IPS-15b (cell line): ENCODE results near the gene SRCAP.

Experiments
- H3K27me3 ChIP-seq: one replicate; pipeline ENCODE4 v1.6.1; 2013; ENCODE audit warnings: low read length; ENCODE audit not compliant: control insufficient read depth, insufficient read depth
- H3K36me3 ChIP-seq: one replicate; pipeline ENCODE4 v1.6.1; 2013; ENCODE audit warnings: low read length; ENCODE audit not compliant: control insufficient read depth, insufficient read depth
- H3K4me1 ChIP-seq: one replicate; pipeline ENCODE4 v1.6.1; 2013; ENCODE audit warnings: mild to moderate bottlenecking, low read length; ENCODE audit not compliant: control insufficient read depth, insufficient read depth
- H3K4me3 ChIP-seq: one replicate; pipeline ENCODE4 v1.5.1; 2013; ENCODE audit warnings: low read depth, low read length
- H3K9ac ChIP-seq: one replicate; pipeline ENCODE4 v1.6.1; 2013; ENCODE audit warnings: low read depth, mild to moderate bottlenecking, low read length
- H3K9me3 ChIP-seq: one replicate; pipeline ENCODE4 v1.6.1; 2013; ENCODE audit warnings: mild to moderate bottlenecking, low read length; ENCODE audit not compliant: control insufficient read depth, insufficient read depth

SRCAP gene

GRCh38 chr16:30758988-30759491 lies 60.1 kb downstream of the SRCAP start:
- H3K4me1 ChIP-seq = no peaks in the 10 kb centered on the region
- no peaks in the 10 kb centered on the region for H3K9me3 ChIP-seq
- H3K9ac ChIP-seq = no peak overlapping the region
- peaks cover 22% of the 10 kb centered on the region for H3K36me3 ChIP-seq
- H3K27me3 ChIP-seq = no peaks in the 10 kb centered on the region
- H3K4me3 ChIP-seq = no peak overlapping the region

GRCh38 chr16:30760001-30760559 lies 61.1 kb downstream of the SRCAP start:
- Histone ChIP-seq H3K4me3 (no peak overlapping the region), H3K9me3 (no peaks in the 10 kb centered on the region), H3K36me3 (peaks cover 32% of the 10 kb centered on the region), H3K9ac (no peak overlapping the region), H3K27me3 (no peaks in the 10 kb centered on the region), H3K4me1 (no peaks in the 10 kb centered on the region)

- Histone ChIP-seq H3K27me3 (no peaks in the 10 kb centered on the region), H3K9me3 (no peaks in the 10 kb centered on the region), H3K9ac (no peak overlapping the region), H3K4me1 (no peaks in the 10 kb centered on the region), H3K4me3 (peak overlapping the region; percentile 97), H3K36me3 (peaks cover 37% of the 10 kb centered on the region)
Observed at GRCh38 chr16:30760577-30761426, 61.8 kb downstream of the SRCAP start.

GRCh38 chr16:30761427-30761927 lies 62.5 kb downstream of the SRCAP start:
- no peaks in the 10 kb centered on the region for H3K4me1 ChIP-seq
- peaks cover 38% of the 10 kb centered on the region for H3K36me3 ChIP-seq
- no peaks in the 10 kb centered on the region for H3K27me3 ChIP-seq
- peak overlapping the region; percentile 97 for H3K4me3 ChIP-seq
- no peaks in the 10 kb centered on the region for H3K9me3 ChIP-seq
- no peak overlapping the region for H3K9ac ChIP-seq

DNA sequence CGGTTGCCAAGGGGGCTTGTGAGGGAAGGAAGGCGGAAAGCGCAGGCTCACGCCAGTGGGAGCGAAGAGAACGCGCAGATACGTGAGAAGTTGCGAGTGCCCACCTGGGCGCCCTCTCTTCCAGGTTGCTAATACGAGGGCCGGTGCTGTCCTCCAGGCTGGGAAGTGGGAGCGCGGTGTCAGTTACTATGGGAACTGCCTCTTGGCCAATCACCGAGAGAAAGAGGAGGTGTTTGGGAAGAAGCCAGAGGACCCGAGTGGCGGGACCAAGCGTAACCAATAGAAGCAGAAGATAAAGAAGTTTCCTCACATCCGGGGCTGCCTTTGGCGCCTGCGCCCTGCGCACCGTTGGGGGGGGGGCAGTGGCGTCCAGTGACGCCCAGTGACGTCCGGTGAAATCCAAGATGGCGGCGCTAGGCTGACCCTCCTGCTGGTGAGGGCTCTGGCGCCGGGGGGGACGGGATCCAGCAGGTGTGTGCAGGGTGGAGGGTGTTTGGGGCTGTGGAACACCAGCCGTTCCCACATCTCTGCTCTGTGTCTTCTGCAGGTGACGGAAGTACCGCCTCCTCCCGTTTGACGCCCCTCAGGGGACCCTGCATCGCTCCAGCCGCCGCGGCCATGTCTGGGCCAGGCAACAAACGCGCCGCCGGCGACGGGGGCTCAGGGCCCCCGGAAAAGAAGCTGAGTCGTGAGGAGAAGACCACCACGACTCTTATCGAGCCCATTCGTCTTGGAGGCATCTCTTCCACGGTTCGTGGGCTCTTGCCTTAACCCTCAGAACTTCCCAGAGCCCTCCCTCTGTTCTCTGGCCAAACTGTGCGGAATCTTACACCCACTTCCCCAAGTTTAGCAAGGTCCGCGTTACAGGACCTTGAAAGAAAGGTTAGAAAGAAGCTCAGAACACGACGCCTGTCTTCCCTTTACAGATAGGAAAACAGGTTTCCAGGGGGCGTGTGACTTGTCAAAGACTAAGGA lies 63.2 kb downstream of the SRCAP start, which contains the start of the genes CFAP119 and RNF40:
Gene CFAP119 (minus strand): TSS at position 135 of the 975 bp plus-strand sequence. CDS start 314 bp downstream, outside the sequence.
Gene RNF40 (plus strand): TSS at position 395 of the 975 bp plus-strand sequence. CDS start 224 bp downstream, at position 619.
- peak within 1 kb of the TSS; percentile 97 for H3K4me3 ChIP-seq
- no peaks in the 10 kb centered on the region for H3K4me1 ChIP-seq
- peak within 1 kb of the TSS; percentile 77 for H3K9ac ChIP-seq
- no peaks in the 10 kb centered on the region for H3K27me3 ChIP-seq
- H3K36me3 ChIP-seq = peaks cover 40% of the 10 kb centered on the region
- H3K9me3 ChIP-seq = no peaks in the 10 kb centered on the region

DNA sequence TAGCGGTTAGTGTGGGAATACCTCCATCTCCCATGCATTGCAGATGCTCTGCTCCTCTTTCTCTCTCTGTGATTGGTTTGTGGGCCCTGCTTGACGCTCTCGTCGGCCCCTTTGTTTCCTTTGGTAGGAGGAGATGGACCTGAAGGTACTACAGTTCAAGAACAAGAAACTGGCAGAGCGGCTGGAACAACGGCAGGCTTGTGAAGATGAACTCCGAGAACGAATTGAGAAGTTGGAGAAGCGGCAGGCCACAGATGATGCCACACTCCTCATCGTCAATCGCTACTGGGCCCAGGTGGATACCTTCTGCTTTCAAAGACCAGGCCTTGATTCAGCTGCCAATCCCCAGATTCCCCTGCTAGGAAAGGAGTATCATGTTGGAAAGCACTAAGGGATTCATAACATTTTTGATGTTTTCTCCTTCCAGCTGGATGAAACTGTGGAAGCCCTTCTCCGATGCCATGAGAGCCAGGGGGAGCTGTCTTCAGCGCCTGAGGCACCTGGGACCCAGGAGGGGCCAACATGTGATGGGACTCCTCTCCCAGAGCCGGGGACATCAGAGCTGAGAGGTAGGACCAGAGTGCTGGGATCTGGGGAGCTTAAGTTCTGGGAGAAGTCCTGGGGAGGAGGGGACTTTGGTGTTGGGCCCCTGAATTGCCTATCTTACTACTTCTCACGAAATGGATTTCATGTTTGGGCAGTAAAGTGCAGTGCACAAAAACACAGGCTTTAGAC lies 64.2 kb downstream of the SRCAP start:
- H3K27me3 ChIP-seq = no peaks in the 10 kb centered on the region
- no peaks in the 10 kb centered on the region for H3K9me3 ChIP-seq
- H3K4me3 ChIP-seq = peak overlapping the region; percentile 97
- no peak overlapping the region for H3K9ac ChIP-seq
- no peaks in the 10 kb centered on the region for H3K4me1 ChIP-seq
- peaks cover 44% of the 10 kb centered on the region for H3K36me3 ChIP-seq

DNA sequence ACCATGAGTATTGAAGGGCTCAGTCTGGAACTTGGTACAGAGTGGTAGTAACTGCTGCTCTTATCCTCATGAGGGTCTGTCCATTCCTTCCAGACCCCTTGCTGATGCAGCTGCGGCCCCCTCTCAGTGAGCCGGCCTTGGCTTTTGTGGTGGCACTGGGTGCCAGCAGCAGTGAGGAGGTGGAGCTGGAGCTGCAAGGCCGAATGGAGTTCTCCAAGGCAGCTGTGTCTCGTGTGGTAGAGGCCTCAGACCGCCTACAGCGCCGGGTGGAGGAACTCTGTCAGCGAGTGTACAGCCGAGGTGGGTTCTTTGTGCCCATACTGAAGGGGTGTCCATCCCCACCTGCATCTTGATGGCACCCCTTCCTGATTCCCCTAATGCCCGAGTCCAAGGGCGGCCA lies 65.1 kb downstream of the SRCAP start:
- Histone ChIP-seq H3K9ac (no peak overlapping the region), H3K27me3 (no peaks in the 10 kb centered on the region), H3K4me3 (no peak overlapping the region), H3K9me3 (no peaks in the 10 kb centered on the region), H3K36me3 (peaks cover 51% of the 10 kb centered on the region), H3K4me1 (no peaks in the 10 kb centered on the region)

GRCh38 chr16:30764816-30765465 lies 66.0 kb downstream of the SRCAP start:
- no peaks in the 10 kb centered on the region for H3K4me1 ChIP-seq
- no peak overlapping the region for H3K4me3 ChIP-seq
- no peaks in the 10 kb centered on the region for H3K27me3 ChIP-seq
- peaks cover 52% of the 10 kb centered on the region for H3K36me3 ChIP-seq
- H3K9ac ChIP-seq = no peak overlapping the region
- no peaks in the 10 kb centered on the region for H3K9me3 ChIP-seq

GRCh38 chr16:30766206-30766932 lies 67.4 kb downstream of the SRCAP start:
- Histone ChIP-seq H3K4me3 (no peak overlapping the region), H3K9me3 (no peaks in the 10 kb centered on the region), H3K9ac (no peak overlapping the region), H3K4me1 (no peaks in the 10 kb centered on the region), H3K27me3 (no peaks in the 10 kb centered on the region), H3K36me3 (peaks cover 62% of the 10 kb centered on the region)

DNA sequence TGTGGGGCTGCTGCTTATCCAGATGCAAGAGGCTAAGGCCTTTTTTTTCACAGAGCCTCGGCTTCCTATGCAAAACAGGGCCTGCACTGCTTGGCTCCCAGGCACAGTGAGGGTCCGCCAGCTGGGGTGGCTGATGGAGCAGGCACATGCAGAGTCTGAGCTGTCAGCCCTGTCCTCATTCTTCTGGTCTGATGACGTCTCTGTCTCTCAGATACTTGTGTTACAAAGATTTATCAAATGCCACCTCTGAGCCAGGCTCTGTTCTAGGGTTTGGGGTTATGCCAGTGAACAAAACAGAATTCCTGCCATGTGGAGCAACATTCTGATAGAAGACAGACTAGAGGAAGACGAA lies 67.9 kb downstream of the SRCAP start:
- no peaks in the 10 kb centered on the region for H3K4me1 ChIP-seq
- no peak overlapping the region for H3K4me3 ChIP-seq
- H3K27me3 ChIP-seq = no peaks in the 10 kb centered on the region
- no peaks in the 10 kb centered on the region for H3K9me3 ChIP-seq
- peaks cover 67% of the 10 kb centered on the region for H3K36me3 ChIP-seq
- no peak overlapping the region for H3K9ac ChIP-seq
